Measurements from ENCODE around the gene SKIDA1.

The SKIDA1 gene

GRCh38 chr10:21523557-21524008 lies 1.9 kb downstream of the SKIDA1 start:
- no peak for TF ChIP-seq CTCF (IDR thresholded peaks at IDR 0.05; ENCODE audit: low read length, missing control alignments)
- DNase-seq (ENCODE audit: low read depth) = peak; percentile 29
- no peak overlapping the region for H3K4me3 ChIP-seq (replicated peaks; ENCODE audit: low read depth, low read length)

GRCh38 chr10:21522631-21523406 lies 2.7 kb downstream of the SKIDA1 start:
- DNase-seq (ENCODE audit: low read depth) = no peak
- no peak for TF ChIP-seq CTCF (IDR thresholded peaks at IDR 0.05; ENCODE audit: low read length, missing control alignments)
- no peak overlapping the region for H3K4me3 ChIP-seq (replicated peaks; ENCODE audit: low read depth, low read length)

- H3K4me3 ChIP-seq (replicated peaks; ENCODE audit: low read depth, low read length) = no peak overlapping the region
- no peak for TF ChIP-seq CTCF (IDR thresholded peaks at IDR 0.05; ENCODE audit: low read length, missing control alignments)
- no peak for DNase-seq (ENCODE audit: low read depth)
Measured at GRCh38 chr10:21521751-21522533, 3.5 kb downstream of the SKIDA1 start.

GRCh38 chr10:21520949-21521348 lies 4.5 kb downstream of the SKIDA1 start:
- no peak for TF ChIP-seq CTCF (IDR thresholded peaks at IDR 0.05; ENCODE audit: low read length, missing control alignments)
- no peak overlapping the region for H3K4me3 ChIP-seq (replicated peaks; ENCODE audit: low read depth, low read length)
- DNase-seq (ENCODE audit: low read depth) = no peak

- H3K4me3 ChIP-seq (replicated peaks; ENCODE audit: low read depth, low read length) = peak overlapping the region; percentile 65
- no peak for DNase-seq (ENCODE audit: low read depth)
- TF ChIP-seq CTCF (IDR thresholded peaks at IDR 0.05; ENCODE audit: low read length, missing control alignments) = no peak
Measured at GRCh38 chr10:21520509-21520908, 5.0 kb downstream of the SKIDA1 start.

GRCh38 chr10:21519941-21520436 lies 5.5 kb downstream of the SKIDA1 start:
- TF ChIP-seq CTCF (IDR thresholded peaks at IDR 0.05; ENCODE audit: low read length, missing control alignments) = no peak
- H3K4me3 ChIP-seq (replicated peaks; ENCODE audit: low read depth, low read length) = peak overlapping the region; percentile 65
- peak; percentile 78 for DNase-seq (ENCODE audit: low read depth)
